GM19023 (cell line): ENCODE measurements around the gene BCAM.
"Not testable (repeated sequence)": the region's sequence is repeated elsewhere in the genome, so short reads cannot be mapped to it uniquely, and the experiment has no call there.

Experiments used
- ATAC-seq: cut with Tn5 transposase; IDR thresholded peaks from one replicate; pipeline ENCODE4 v1.9.1; 2021; ENCODE audit warnings: mild to moderate bottlenecking, moderate library complexity; ENCODE audit not compliant: unreplicated experiment

Gene BCAM

DNA sequence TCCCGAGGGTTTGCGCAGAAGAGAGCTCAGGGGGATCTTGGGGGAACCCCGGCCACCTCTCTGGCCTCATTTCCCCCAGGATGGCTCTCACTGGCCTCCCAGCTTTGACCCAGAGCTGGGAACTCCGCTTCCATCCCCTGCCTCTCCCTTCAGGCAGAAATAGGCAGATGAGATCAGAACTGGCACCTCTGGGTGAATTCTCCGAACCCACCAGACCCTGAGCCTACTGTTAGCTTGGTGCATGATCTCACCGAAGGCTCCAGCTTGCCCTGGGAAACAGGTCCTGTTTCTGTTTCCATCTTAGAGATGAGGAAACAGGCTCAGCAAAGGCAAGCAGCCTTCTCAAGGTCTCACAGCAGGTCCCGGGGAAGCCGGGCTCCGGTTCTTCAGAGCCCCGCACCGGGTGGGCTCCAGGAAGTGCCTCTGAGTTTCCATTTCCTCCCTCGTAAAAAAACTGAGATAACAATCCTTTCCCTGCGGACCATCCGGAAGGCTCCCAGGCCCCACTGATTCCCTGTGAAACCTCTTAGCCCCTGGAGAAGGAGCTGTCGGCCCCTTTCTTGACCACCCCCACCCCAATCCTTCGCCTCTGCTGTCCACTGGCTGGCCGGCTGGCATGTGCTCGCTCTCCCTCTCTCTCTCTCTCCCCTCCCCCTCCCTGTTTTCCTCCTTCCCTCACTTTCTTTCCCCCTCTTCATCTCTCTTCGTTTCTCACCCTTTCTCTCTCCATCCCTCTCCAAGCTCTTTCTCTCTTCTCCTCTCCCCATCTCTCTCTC is 39.3 kb downstream of the BCAM start:
- ATAC-seq, result no peak

DNA sequence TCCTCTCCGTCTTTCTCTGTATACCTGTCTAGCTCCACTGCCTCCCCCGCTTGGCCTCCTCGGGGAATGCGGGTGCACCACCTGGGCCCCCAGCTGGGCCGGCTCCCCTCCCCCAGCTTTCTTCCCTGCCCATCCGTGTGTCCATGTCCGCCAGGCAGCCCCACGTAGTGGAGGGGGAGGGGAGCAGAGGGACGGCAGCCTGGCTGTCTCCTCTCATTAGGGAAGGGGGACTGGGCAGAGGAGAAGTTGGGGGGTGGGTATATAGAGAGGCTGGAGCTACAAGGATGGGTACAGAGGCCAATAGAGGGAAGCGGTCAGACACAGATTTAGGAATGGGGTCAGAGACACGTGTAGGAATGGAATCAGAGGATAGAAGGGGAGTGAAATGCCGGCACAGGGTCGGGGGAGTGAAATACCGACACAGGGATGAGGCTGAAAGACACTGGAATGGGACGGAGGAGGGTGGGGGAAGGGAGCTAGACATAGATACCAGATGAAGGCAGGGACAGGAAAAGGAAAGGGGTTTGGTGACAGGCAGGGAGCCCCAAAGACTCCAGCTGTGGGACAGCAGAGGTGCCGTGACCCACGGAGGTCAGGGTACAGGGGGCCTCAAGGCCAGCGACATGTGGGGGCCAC is 40.0 kb downstream of the BCAM start:
- ATAC-seq, result no peak

DNA sequence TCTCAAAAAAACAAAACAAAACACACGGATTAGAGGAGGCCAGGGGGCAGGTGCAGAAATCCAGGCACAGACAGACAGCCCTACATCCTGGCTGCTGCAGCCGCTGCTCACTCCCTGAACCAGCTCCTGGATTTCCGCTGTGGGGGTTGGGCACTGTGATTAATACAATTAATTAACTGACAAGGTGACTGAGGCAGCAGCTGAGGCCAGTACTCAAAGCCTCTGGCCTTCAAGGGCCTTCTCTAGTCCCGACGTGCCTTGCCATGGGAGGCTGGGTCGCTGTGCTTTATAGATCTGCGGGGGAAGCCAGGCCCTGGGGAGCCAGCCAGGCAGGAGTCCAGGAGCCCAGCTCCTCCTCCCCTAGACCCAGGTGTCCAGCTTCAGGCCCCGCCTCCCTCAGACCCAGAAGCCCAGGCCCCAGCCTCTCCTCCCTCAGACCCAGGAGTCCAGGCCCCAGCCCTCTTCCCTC is 41.8 kb downstream of the BCAM start:
- no peak for ATAC-seq

DNA sequence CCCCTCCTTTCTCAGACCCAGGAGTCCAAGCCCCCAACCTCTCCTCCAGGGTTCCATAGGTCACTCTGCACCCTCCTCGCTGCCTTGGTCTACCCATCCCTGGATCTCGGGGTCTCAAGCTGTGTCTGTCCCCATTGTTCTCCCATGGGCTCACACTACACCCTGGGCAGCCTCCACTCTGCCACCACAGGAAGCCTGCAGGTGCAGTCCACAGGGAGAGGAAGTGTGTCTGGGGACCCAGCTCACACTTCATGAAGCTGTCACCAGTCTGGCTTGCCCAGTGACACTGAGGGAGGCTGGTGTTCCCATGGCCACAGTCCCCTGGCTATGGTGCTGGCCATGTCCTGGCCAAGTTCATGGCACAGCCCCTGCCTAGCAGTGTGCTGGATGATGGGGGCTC is 42.5 kb downstream of the BCAM start:
- ATAC-seq, result no peak

DNA sequence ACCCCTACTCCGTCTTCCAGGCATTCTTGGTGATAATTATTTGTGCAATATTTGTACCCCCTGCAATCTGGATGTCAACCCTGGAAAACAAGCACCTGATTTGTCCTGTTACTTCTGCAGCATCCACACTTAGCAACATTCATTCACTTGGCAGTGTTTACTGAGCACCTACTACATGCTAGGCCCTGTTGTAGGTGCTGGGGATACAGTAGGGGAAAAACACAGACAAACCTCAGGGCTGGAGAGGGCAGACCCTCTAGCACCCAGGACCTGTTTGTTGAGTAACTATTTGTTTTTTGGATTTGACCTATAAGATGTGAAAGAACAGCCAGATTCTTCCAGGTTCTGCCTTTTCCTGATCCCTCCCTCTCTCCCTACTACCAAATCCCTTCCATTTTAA is 46.7 kb downstream of the BCAM start:
- ATAC-seq, result no peak

DNA sequence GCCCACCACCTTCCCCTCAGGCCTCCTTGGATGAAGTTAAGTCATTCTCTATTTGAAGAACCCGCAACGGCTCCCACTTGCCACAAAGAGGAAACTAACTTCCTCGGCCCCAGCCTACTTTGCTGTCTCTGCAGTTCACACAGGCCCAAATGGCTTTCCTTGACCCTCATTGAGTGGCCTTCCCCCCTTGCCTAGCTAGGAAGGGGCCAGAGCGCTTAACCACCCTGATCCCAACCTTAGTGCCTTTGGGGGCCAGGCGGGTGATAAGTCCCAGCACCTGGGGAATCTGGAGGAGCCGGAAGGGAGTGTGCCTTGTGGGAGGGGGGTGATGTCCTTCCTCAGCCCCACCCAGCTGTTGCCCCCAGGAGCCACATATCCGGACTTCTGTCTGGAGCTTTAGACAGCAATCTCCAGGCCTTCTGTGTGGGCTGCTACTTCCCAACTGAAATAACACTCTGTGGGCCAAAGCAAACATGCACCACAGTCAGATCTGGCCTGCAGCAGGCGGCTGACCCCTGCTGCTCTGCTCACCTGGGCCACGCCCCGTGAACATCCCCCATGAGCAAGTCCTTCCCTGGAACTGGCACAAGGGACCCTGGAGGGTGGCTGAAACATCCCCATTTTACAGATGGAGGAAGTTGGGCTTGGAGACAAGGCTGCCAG is 47.6 kb downstream of the BCAM start:
- ATAC-seq, result no peak

DNA sequence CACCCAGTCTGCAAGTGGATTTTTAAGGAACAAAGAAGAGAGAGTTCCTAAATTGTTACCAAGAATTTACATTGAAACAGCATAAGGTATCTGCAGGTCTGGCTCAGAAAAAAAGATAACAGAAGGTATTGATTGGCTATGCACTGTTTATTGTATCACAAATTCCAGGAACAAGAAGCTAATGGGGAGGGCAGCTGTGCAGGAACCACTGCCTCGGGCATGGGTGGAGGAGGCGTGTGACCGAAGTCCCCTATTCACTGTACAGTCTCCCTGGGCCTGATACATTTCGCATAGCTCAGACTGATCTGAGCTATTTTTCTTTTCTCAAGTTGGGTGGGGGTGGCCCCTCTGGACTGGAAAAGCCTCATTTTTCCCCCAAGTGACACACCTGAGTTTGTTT is 48.9 kb downstream of the BCAM start:
- no peak for ATAC-seq

DNA sequence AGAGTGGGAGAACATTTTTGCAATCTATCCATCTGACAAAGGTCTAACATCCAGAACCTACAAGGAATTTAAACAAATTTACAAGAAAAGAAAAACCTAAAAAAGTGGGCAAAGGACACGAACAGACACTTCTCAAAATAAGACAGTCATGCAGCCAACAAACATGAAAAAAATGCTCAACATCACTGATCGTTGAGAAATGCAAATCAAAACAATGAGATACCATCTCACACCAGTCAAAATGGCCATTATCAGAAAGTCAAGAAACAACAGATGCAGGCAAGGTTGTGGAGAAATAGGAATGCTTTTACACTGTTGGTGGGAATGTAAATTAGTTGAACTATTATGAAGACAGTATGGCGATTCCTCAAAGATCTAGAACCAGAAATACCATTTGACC is 52.7 kb downstream of the BCAM start:
- not testable (repeated sequence) for ATAC-seq

DNA sequence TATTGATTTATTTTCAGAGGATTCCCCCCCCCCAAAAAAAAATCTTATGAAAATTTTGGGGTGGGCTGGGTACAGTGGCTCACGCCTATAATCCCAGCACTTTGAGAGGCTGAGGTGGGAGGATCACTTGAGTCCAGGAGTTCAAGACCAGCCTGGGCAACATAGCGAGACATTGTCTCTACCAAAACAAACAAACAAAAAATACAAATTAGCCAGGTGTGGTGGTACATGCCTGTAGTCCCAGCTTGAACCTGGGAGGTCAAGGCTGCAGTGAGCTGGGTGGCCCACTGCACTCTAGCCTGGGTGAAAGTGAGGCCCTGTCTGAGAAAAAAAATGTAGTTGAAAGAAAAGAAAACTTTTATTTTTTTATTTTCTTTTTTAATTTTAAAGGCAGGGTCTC is 55.1 kb downstream of the BCAM start:
- no peak for ATAC-seq

DNA sequence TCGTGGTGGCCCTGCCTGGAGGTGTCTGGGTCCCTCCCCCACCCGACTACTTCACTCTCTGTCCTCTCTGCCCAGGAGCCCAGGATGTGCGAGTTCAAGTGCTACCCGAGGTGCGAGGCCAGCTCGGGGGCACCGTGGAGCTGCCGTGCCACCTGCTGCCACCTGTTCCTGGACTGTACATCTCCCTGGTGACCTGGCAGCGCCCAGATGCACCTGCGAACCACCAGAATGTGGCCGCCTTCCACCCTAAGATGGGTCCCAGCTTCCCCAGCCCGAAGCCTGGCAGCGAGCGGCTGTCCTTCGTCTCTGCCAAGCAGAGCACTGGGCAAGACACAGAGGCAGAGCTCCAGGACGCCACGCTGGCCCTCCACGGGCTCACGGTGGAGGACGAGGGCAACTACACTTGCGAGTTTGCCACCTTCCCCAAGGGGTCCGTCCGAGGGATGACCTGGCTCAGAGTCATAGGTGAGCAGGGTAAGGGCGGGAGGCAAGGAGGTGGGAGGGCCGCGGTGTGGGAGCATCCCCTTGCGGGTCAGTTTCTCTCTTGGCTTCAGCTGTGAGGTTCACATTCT is 56.4 kb downstream of the BCAM start:
- ATAC-seq, result no peak

DNA sequence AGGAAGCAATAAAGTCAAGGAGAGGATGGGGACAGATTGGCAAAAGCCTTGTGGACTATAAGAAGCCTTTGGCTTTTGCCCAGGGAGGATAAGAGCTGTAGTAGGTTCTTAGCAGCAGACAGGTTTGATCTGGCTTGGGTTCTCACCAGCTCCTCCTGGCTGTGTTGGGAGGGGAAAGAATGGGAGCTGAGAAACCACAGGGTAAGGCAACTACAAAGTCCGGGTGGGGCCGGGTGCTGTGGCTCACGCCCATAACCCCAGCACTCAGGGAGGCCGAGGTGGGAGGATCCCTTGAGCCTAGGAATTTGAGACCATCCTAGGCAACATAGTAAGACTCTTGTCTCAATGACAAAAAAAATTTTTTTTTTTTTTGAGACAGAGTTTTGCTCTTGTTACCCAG is 57.8 kb downstream of the BCAM start:
- no peak for ATAC-seq

DNA sequence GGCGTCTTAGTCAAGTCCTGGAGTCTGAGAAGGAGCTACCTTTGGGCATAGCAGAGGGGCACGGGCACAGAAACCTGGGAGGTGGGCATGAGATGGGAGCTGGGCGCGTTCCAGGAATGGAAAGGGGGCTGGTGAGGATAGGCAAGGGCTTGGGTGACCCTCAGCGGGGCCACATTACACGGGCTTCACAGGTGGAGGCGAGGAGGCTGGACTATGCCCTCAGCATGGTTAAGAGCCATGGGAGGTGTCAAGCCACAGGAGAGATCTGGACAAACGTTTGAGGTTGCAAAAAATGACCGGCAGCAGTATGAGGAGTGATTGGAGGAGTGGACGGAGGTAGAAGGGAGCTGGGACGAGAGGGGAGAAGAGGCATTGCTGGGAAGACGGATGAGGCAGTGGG is 58.7 kb downstream of the BCAM start:
- no peak for ATAC-seq

DNA sequence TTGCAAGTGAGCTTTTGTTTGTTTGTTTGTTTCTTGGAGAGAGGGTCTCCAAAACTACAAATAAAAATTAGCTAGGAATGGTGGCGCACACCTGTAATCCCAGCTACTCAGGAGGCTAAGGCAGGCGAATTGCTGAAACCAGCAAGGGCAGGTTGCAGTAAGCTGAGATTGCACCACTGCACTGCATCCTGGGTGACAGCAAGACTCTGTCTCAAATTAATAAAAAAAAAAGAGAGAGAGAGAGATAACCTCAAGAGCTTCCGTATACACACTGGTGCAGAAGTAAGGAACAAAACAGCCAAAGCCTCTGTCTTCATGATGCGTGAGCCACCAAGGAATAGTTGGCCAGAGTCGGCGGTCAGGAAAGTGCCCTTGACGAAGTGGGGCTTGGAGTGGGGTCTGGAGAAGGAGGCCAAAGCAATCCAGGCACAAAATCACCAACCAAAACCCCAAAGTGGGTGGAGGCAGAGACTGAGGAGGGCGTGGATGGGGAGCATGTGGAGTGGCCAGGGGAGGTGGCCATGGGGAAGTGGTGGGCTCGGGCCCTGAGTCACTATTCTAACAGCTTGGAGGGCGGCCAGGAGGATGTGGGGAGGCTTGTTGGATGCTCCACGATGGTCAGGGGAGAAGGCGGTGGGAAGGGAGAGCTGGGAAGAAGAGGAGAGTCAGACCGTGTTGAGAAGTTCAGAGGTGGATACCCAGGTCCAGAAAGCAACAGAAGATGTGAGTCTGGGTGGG is 61.0 kb downstream of the BCAM start:
- no peak for ATAC-seq
